D341Med (cell line): ENCODE results near the gene GMPPA.
A peak's percentile ranks its signal among the peaks of the same experiment; 100 is the strongest.

Source experiments
- DNase-seq: peaks from one replicate; pipeline ENCODE4 v3.0.0; 2012; ENCODE audit warnings: low spot score

The GMPPA gene

GRCh38 chr2:219506802-219507526 is 8.3 kb downstream of the GMPPA start:
- peak; percentile 73 for DNase-seq

GRCh38 chr2:219507581-219508443 is 9.1 kb downstream of the GMPPA start:
- peak; percentile 64 for DNase-seq

GRCh38 chr2:219508444-219508734 is 9.7 kb downstream of the GMPPA start:
- no peak for DNase-seq

- no peak for DNase-seq
Observed at GRCh38 chr2:219508971-219509779, 10.5 kb downstream of the GMPPA start.

GRCh38 chr2:219509780-219510511 is 11.3 kb downstream of the GMPPA start:
- peak; percentile 76 for DNase-seq

GRCh38 chr2:219510512-219511135 is 11.9 kb downstream of the GMPPA start:
- DNase-seq: no peak

GRCh38 chr2:219511547-219512325 is 13.0 kb downstream of the GMPPA start:
- DNase-seq: peak; percentile 79

- DNase-seq: no peak
Observed at GRCh38 chr2:219512524-219513216, 14.0 kb downstream of the GMPPA start.

GRCh38 chr2:219513787-219514186 is 15.1 kb downstream of the GMPPA start:
- DNase-seq: no peak

GRCh38 chr2:219514196-219514761 is 15.6 kb downstream of the GMPPA start, which contains the start of gene ASIC4:
Gene ASIC4 (plus strand): TSS chr2:219514482. CDS start chr2:219514725, 243 bp downstream.
- DNase-seq: no peak

GRCh38 chr2:219514836-219515235 is 16.1 kb downstream of the GMPPA start:
- no peak for DNase-seq

- DNase-seq: no peak
Observed at GRCh38 chr2:219515874-219516629, 17.4 kb downstream of the GMPPA start.

- no peak for DNase-seq
Observed at GRCh38 chr2:219516888-219517287, 18.2 kb downstream of the GMPPA start.

- DNase-seq: no peak
Observed at GRCh38 chr2:219517954-219518778, 19.5 kb downstream of the GMPPA start.

GRCh38 chr2:219519526-219519916 is 20.8 kb downstream of the GMPPA start:
- no peak for DNase-seq

GRCh38 chr2:219520079-219520478 is 21.4 kb downstream of the GMPPA start:
- no peak for DNase-seq

- DNase-seq: peak; percentile 80
Observed at GRCh38 chr2:219521066-219521880, 22.6 kb downstream of the GMPPA start.
